Posterior cingulate gyrus (tissue), 11 donors: ENCODE data around the gene MTX1.
"Not testable (repeated sequence)": the region's sequence is repeated elsewhere in the genome, so short reads cannot be mapped to it uniquely, and the experiment has no call there.

ENCODE experiments used
- DNase-seq, 10 donors: peaks; one replicate each; pipeline versions ENCODE4 v3.0.0 to v3.0.0-alpha.2; 2020 to 2021; ENCODE audit warnings: mixed read lengths in 3 of 10
- intact Hi-C: fragments of 100-400 bp; cut with DNase I; formaldehyde crosslinking; loops from one replicate; pipeline ENCODE4 v1.15.1; 2023

Gene MTX1

GRCh38 chr1:155208541-155209311, at the start of gene MTX1:
TSS of gene MTX1 (plus strand) at chr1:155208695. CDS start at chr1:155208805, 110 bp downstream.
- intact Hi-C loops = loop anchor here (5.0 kb wide), 1 partner anchor 34 kb away; a partner anchor contains a TSS
- peak; percentile 80 to 98 (median 86) for DNase-seq

- intact Hi-C loops = no loop called here
- DNase-seq = peak in 1 of 10 donors; percentile 8
These were observed 49.5 kb upstream of the MTX1 start for GRCh38 chr1:155158991-155159390.

- peak in 2 of 10 donors; percentile 13 to 37 for DNase-seq
- intact Hi-C loops = no loop called here
These were observed 48.4 kb upstream of the MTX1 start for GRCh38 chr1:155160128-155160527.

GRCh38 chr1:155162631-155163030, 45.9 kb upstream of the MTX1 start:
- peak in 2 of 10 donors; percentile 9 to 27 for DNase-seq
- intact Hi-C loops = not testable (repeated sequence)

GRCh38 chr1:155163785-155164184, 44.7 kb upstream of the MTX1 start:
- DNase-seq, intact Hi-C loops: not testable (repeated sequence)

GRCh38 chr1:155164625-155165024, 43.9 kb upstream of the MTX1 start:
- intact Hi-C loops = not testable (repeated sequence)

GRCh38 chr1:155166051-155166470, 42.4 kb upstream of the MTX1 start:
- DNase-seq = peak in 1 of 10 donors; percentile 45
- intact Hi-C loops = loop anchor here (2.0 kb wide), 1 partner anchor 39 kb away; the partner anchor contains the start of gene EFNA1

More at GRCh38 chr1:155164625-155165024, 43.9 kb upstream of the MTX1 start:
- DNase-seq = peak in 2 of 10 donors; percentile 29 to 35

GRCh38 chr1:155166471-155167165, 41.9 kb upstream of the MTX1 start:
- intact Hi-C loops = loop anchor here (2.0 kb wide), 1 partner anchor 40 kb away; the partner anchor contains the start of gene EFNA1
- peak in 9 of 10 donors; percentile 21 to 92 (median 44) for DNase-seq

GRCh38 chr1:155167166-155168104, 41.1 kb upstream of the MTX1 start:
- intact Hi-C loops = loop anchor here (1.0 to 2.0 kb wide), 2 partner anchors 41 to 76 kb away; partner anchors contain the start of gene EFNA1
- peak; percentile 86 to 99 (median 94) for DNase-seq

- intact Hi-C loops = loop anchor here (1.0 kb wide), 1 partner anchor 77 kb away; no protein-coding TSS in a partner anchor
- peak in 1 of 10 donors; percentile 20 for DNase-seq
These were observed 40.4 kb upstream of the MTX1 start for GRCh38 chr1:155168105-155168445.

GRCh38 chr1:155168456-155169210, 39.9 kb upstream of the MTX1 start:
- intact Hi-C loops = loop anchor here (1.0 kb wide), 1 partner anchor 77 kb away; no protein-coding TSS in a partner anchor
- peak in 1 of 10 donors; percentile 8 for DNase-seq

- intact Hi-C loops = no loop called here
- DNase-seq = no peak
These were observed 39.0 kb upstream of the MTX1 start for GRCh38 chr1:155169541-155169940.

GRCh38 chr1:155170101-155170785, 38.3 kb upstream of the MTX1 start:
- intact Hi-C loops = no loop called here

GRCh38 chr1:155170806-155171205, 37.7 kb upstream of the MTX1 start:
- DNase-seq = peak in 1 of 10 donors; percentile 10
- intact Hi-C loops = no loop called here

More at GRCh38 chr1:155170101-155170785, 38.3 kb upstream of the MTX1 start:
- DNase-seq = no peak

- DNase-seq = no peak
These were observed 36.4 kb upstream of the MTX1 start for GRCh38 chr1:155171836-155172731.

GRCh38 chr1:155172732-155173477, 35.6 kb upstream of the MTX1 start, which contains the start of gene KRTCAP2:
TSS of gene KRTCAP2 (minus strand) at chr1:155173304. CDS start at chr1:155173224, 80 bp downstream.
- intact Hi-C loops = no loop called here
- peak; percentile 94 to 99 (median 96) for DNase-seq

More at GRCh38 chr1:155171836-155172731, 36.4 kb upstream of the MTX1 start:
- intact Hi-C loops = no loop called here
